GM13977 (cell line): Measurements from ENCODE around the gene CYSLTR2.

ENCODE experiments used
- DNase-seq: peaks from one replicate; pipeline ENCODE4 v3.0.0; 2012; ENCODE audit warnings: low spot score
- CTCF ChIP-seq: IDR thresholded peaks from 2 replicates; pipeline ENCODE4 v1.5.1; 2012; ENCODE audit warnings: mild to moderate bottlenecking, control low read depth; ENCODE audit not compliant: insufficient read depth; ENCODE audit errors: extremely low read depth, missing control alignments
- in situ Hi-C: fragments of 300-500 bp; cut with MboI; formaldehyde crosslinking; loops from one replicate; pipeline ENCODE4 v1.12.0; 2022; ENCODE audit warnings: low sequenced_read_pairs, low pct_unique_long_range_greater_than_20kb, mixed read lengths, inconsistent platforms; ENCODE audit not compliant: unreplicated experiment

The CYSLTR2 gene

GRCh38 chr13:48625413-48626076 is 28.2 kb upstream of the CYSLTR2 start:
- no peak for TF ChIP-seq CTCF
- in situ Hi-C loops = no loop called here

GRCh38 chr13:48626077-48626449 is 27.7 kb upstream of the CYSLTR2 start:
- no peak for DNase-seq
- in situ Hi-C loops = no loop called here
- TF ChIP-seq CTCF = no peak

More at GRCh38 chr13:48625413-48626076, 28.2 kb upstream of the CYSLTR2 start:
- no peak for DNase-seq

GRCh38 chr13:48626726-48627451 is 26.8 kb upstream of the CYSLTR2 start:
- DNase-seq = no peak
- TF ChIP-seq CTCF = no peak
- in situ Hi-C loops = no loop called here

GRCh38 chr13:48629277-48629676 is 24.5 kb upstream of the CYSLTR2 start:
- no peak for DNase-seq
- TF ChIP-seq CTCF = no peak
- in situ Hi-C loops = no loop called here

GRCh38 chr13:48630291-48630690 is 23.4 kb upstream of the CYSLTR2 start:
- in situ Hi-C loops = no loop called here
- TF ChIP-seq CTCF = no peak
- DNase-seq = no peak

- no peak for DNase-seq
- in situ Hi-C loops = no loop called here
- TF ChIP-seq CTCF = no peak
Observed at GRCh38 chr13:48630773-48631172, 23.0 kb upstream of the CYSLTR2 start.
